ENCODE data around the gene LRRC8E.
"Not testable (repeated sequence)": the region's sequence is repeated elsewhere in the genome, so short reads cannot be mapped to it uniquely, and the experiment has no call there.

The LRRC8E gene

DNA sequence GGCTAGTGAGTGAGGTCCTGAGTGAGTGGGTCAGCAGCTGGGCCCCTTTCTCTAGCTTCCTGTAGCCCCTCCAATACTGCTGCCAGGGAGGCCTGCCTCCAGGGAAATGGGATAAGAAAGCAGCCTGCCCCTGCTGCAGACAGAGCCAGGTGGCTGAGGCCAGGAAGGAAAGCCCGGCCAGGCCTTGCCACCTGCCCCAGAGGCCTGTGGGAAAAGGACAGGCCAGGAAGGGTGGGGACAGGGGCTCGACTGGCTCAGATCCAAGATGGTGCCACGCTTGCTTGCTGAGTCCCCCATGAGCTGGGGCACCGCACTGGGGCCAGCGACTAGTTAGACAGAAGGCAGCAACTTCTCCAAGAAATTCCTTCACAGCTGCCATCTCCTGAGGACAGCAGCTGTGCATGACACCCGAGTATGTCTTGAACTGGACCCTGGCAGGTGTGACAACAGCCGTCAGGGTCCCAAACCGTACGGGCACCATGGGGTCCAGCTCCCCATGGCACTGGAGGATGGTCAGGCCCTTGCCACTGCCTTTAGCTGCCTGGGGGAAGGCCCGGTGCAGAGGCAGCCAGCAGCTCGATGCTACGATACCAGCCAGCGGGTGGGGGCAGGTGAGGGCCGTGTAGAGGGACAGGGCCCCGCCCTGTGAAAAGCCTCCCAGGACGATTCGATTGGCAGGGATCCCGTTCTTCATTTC lies 9.1 kb upstream of the LRRC8E start:
- H3K4me3 ChIP-seq (ENCODE audit: low read length), result no peak overlapping the region
- no peak for TF ChIP-seq ZNF274 (IDR thresholded peaks at IDR 0.05; ENCODE audit: low read depth, low read length)

DNA sequence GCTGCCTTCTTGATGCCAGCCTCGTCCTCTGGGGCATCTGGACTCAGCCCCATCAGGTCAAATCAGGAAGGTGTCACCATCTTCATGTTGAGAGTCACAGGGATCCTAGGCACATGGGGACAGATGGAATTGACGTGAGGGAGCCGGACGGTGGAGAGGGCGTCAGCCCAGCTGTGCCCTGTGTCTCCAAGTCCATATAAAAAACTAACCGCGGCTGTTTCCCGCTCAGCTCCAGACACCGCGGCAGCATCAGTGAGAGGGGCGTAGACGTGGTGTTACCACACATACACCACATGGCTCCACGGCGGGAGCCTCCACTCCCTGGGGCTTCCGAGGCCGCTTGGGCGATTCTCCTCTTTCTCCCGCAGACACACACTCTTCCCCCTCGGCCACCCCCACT lies 8.5 kb upstream of the LRRC8E start:
- no peak overlapping the region for H3K4me3 ChIP-seq (ENCODE audit: low read length)
- TF ChIP-seq ZNF274 (IDR thresholded peaks at IDR 0.05; ENCODE audit: low read depth, low read length), result no peak

DNA sequence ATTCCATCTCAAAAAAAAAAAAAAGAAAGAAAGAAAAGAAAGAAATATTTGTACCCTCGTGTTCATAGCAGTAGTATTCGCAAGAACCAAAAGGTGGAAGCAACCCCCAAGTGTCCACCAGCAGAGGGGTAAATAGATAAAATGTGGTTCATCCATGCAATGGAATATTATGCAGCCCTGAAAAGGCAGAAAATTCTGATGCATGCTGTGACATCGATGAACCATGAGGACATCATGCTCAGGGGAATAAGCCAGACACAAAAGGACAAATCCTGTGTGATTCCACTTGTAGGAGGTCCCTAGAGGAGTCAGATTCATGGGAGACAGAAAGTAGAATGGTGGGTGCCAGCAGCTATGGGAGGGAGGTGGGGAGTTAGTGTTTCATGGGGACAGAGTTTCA lies 6.4 kb upstream of the LRRC8E start:
- no peak for TF ChIP-seq ZNF274 (IDR thresholded peaks at IDR 0.05; ENCODE audit: low read depth, low read length)
- no peak overlapping the region for H3K4me3 ChIP-seq (ENCODE audit: low read length)

DNA sequence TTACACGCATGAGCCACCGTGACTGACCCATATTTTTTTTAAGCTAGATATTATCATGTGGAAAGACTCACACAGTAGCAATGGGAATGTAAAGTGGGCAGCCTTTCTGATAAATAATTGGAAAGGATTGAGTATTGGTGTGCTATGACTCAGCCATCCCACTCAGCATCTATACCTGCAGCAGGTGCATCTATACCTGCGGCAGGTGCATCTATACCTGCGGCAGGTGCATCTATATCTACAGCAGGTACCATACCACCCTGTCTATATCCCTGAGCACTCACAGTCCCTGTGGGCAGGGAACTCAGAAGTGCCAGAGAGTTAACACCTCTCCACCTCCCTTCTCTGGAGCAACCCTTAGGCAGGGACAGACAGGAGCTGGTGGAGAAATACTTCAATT lies 5.2 kb upstream of the LRRC8E start:
- no peak for TF ChIP-seq ZNF274 (IDR thresholded peaks at IDR 0.05; ENCODE audit: low read depth, low read length)
- H3K4me3 ChIP-seq (ENCODE audit: low read length), result no peak overlapping the region

DNA sequence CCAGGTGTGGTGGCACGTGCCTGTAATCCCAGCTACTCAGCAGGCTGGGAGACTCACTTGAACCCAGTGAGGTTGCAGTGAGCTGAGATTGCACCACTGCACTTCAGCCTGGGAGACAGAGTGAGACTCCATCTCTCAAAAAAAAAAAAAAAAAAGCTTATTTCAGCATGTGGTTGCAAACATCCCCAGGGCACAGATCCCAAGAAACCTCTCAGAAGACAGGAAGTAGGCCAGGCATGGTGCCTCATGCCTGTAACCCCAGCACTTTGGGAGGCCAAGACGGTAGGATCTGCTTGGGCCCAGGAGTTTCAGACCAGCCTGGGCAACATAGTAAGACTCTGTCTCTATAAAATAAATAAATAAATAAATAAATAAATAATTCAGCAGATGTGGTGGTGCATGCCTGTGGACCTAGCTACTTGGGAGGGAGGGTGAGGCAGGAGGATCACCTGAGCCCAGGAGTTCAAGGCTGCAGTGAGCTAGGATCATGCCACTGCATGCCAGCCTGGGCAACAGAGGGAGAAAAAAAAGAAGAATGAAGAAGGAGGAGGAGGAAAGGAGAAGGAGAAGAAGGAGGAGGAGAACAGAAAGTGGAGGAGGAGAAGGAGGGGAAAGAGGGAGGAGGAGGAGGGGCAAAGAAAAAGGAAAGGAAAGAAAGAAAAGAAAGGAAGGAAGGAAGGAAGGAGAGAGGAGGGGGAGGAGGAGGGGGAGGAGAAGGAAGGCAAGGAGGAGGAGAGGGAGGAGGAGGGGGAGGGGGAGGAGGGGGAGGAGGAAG lies 4.3 kb upstream of the LRRC8E start:
- no peak for TF ChIP-seq ZNF274 (IDR thresholded peaks at IDR 0.05; ENCODE audit: low read depth, low read length)
- H3K4me3 ChIP-seq (ENCODE audit: low read length), result no peak overlapping the region

DNA sequence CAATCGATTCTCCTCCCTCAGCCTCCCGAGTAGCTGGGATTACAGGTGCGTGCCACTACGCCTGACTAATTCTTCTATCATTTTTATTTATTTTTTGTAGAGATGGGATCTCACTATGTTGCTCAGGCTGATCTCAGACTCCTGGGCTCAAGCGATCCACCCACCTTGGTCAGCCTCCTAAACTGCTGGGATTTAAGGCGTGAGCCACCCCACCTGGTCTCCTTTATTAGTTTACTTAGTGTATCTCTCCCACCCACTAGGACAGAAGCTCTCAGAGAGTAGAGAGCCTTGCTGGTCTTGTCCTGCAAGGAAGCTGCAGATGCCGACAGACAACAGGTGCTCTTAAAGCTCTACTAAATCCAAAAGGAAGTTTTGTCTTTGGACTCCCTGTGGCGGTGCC lies 2.5 kb upstream of the LRRC8E start:
- H3K4me3 ChIP-seq (ENCODE audit: low read length), result no peak overlapping the region
- TF ChIP-seq ZNF274 (IDR thresholded peaks at IDR 0.05; ENCODE audit: low read depth, low read length), result no peak

DNA sequence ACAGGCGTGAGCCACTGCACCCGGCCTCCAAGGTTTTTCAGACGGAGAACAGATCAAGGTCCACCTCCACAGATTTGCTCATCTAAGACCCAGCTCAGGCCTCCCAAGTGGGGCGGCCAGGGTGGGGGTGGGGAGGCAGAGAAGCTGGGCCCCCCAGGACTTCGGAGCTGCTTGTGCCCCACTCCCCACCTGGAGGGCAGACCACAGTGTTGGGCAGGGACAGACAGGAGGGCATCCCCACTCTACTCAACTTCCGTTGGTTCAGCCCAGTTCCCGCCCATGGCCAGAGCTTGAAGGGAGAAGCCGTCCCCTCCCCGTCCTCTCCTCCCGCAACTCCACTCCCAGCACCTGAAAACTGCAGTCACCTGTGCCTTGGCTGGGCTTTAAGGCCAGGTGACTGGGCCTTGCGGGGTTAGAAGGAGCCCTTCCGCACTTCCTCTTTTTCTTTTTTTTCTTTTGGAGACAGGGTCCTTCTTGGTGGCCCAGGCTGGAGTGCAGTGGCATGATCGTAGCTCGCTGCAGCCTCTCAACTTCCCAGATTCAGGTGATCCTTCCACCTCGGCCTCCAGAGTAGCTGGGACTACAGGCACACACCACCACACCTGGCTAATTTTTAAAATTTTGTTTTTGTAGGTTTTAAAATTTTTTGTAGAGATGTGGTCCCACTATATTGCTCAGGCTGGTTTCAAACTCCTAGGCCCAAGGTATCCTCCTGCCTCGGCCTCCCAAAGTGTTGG lies 734 bp upstream of the LRRC8E start:
- H3K4me3 ChIP-seq (ENCODE audit: low read length), result no peak overlapping the region
- TF ChIP-seq ZNF274 (IDR thresholded peaks at IDR 0.05; ENCODE audit: low read depth, low read length), result no peak

DNA sequence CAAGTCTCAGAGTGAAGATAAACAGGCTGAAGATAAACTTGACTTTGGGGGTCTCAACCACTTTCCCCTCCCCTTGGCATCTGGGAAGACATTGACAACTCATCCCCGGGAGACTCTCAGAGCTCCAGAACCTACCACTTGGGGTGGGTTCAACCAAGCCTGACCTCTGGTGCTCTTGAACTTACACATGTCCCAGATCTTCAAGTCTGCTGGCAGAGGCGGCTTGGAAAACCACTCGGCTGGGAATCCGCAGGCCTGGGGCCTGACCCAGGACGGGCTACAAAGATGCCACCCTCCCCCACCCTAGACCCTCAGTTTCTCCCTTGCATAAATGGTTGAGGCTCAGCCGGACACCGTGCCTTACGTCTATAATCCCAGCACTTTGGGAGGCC lies 512 bp downstream of the LRRC8E start:
- no peak for TF ChIP-seq ZNF274 (IDR thresholded peaks at IDR 0.05; ENCODE audit: low read depth, low read length)

DNA sequence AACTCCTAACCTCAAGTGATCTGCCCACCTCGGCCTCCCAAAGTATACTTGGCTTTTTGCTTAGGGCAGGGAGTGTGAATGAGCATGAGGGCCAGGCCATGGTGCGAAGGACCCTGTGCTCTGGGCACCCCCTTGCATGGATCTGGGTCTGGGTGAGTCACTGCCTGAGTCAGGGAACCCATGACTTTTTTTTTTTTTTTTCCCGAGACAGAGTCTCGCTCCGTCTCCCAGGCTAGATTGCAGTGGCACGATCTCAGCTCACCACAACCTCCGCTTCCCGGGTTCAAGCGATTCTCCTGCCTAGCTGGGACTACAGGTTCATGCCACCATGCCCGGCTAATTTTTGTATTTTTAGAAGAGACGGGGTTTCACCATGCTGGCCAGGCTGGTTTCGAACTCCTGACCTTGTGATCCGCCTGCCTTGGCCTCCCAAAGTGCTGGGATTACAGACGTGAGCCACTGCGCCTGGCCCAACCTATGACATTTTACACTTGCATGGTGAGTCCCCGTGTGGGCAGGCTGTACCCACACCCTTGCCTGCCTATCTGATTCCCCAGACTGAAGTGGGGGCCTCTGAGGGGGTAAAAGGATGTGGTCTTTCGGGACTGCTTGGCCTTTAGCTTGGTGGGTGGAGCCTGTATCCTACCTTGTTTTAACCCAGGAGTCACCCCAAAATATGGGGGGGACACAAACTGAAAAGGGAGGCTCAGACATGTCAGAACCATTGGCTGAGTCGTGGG lies 5.2 kb downstream of the LRRC8E start:
- not testable (repeated sequence) for H3K4me3 ChIP-seq (ENCODE audit: low read length)

More for the DNA sequence above, 512 bp downstream of the LRRC8E start:
- H3K4me3 ChIP-seq (ENCODE audit: low read length), result no peak overlapping the region

DNA sequence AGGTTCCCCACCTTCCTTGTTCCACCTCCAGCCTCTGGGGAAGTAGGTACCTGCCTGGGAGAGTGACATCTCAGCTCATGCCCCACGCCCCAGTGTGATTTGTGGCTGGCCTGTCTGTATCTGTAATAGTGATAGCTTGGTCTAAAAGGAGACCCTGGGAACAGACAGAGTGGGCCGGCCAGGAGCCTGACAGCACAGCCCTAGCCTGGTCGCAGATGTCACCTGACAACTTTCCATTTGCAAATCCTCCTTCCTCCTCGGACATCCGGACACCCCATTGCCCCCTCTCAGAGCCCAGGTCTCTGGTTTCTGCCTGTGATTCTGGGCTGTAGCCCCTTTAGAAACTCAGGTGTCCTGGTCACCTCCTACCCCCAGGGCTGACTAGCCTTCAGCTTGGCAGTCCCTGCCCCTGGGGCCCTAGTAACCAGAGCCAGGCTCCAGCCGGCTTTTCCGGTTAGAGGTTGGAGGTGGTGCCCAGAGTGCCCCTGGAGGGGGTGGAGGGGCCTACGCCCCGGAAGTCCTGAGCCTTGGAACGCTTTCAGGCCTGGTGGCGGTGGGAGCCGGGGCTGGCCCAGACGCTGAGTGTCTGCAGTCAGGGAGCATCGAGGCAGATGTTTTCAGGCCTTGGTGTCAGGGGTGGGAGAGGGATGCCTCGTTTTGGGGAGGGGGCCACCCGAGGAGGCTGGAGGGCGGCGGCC lies 6.5 kb downstream of the LRRC8E start:
- TF ChIP-seq ZNF274 (IDR thresholded peaks at IDR 0.05; ENCODE audit: low read depth, low read length), result no peak
- H3K4me3 ChIP-seq (ENCODE audit: low read length), result no peak overlapping the region

DNA sequence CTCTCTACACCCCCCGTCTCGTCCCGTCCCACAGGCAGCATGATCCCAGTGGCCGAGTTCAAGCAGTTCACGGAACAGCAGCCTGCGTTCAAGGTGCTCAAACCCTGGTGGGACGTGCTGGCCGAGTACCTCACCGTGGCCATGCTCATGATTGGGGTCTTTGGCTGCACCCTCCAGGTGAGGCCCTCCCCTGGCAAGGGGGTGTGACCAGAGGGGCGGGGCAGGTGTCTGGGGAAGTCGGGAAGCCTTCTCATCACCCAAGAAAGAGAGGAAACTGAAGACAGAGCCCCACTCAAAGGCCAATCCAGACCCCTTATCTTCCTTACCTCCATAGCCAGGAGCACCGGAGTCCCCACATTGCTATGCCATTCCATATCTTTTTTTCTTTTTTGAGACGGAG lies 7.3 kb downstream of the LRRC8E start:
- no peak for TF ChIP-seq ZNF274 (IDR thresholded peaks at IDR 0.05; ENCODE audit: low read depth, low read length)
- H3K4me3 ChIP-seq (ENCODE audit: low read length), result no peak overlapping the region

DNA sequence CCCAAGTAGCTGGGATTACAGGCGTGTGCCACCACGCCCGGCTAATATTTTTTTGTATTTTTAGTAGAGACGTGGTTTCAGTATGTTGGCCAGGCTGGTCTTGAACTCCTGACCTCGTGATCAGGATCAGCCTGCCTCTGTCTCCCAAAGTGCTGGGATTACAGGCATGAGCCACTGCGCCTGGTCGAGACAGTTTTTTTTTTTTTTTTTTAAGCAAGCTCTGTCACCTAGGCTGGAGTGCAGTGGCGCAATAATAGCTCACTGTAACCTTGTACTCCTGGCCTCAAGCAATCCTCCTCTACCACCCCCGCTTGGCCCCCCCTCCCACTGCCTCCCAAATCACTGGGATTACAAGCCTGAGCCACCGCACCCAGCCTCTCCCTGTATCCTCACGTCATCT lies 9.0 kb downstream of the LRRC8E start:
- no peak for TF ChIP-seq ZNF274 (IDR thresholded peaks at IDR 0.05; ENCODE audit: low read depth, low read length)

DNA sequence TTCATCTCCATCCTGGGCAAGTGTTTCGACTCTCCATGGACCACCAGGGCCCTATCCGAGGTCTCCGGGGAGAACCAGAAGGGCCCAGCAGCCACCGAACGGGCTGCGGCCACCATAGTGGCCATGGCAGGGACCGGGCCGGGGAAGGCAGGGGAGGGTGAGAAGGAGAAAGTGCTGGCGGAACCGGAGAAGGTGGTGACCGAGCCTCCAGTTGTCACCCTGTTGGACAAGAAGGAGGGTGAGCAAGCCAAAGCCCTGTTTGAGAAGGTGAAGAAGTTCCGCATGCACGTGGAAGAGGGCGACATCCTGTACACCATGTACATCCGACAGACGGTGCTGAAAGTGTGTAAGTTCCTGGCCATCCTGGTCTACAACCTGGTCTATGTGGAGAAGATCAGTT lies 10.7 kb downstream of the LRRC8E start:
- no peak overlapping the region for H3K4me3 ChIP-seq (ENCODE audit: low read length)
- no peak for TF ChIP-seq ZNF274 (IDR thresholded peaks at IDR 0.05; ENCODE audit: low read depth, low read length)

More for the DNA sequence above, 9.0 kb downstream of the LRRC8E start:
- H3K4me3 ChIP-seq (ENCODE audit: low read length), result no peak overlapping the region

Measured in GM08714 (cell line).